GM21619 (cell line): ENCODE measurements around the gene NOS2.
"Not testable (repeated sequence)": the region's sequence is repeated elsewhere in the genome, so short reads cannot be mapped to it uniquely, and the experiment has no call there.

Experiments
- ATAC-seq: cut with Tn5 transposase; IDR thresholded peaks from one replicate; pipeline ENCODE4 v1.9.1; 2021; ENCODE audit not compliant: unreplicated experiment

NOS2 gene

DNA sequence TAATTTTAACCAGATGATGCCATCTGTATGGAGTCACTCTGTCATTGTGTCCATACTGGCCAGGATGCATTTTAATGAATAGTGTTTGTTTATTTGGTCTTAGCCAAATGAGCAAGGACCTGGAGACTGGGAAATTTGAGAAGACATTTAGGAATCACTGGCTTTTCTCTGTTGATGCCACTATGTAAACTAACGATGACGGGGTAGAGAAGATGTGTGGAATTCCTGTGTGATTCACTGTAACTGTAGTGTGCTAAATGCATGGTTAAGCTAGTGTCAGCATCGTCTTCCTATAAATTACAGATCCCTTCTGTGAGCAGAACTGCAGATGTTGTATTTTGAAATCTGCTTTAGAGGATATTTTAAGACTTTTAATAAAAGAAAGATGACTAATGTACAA is 66.6 kb downstream of the NOS2 start:
- ATAC-seq = no peak

- not testable (repeated sequence) for ATAC-seq
These were observed 67.6 kb downstream of the NOS2 start for GRCh38 chr17:27732746-27733145.

- not testable (repeated sequence) for ATAC-seq
These were observed 74.3 kb downstream of the NOS2 start for GRCh38 chr17:27725982-27726381.

GRCh38 chr17:27721797-27722196 is 78.5 kb downstream of the NOS2 start:
- ATAC-seq = no peak
